Endothelial cell of umbilical vein (primary cell): ENCODE results near the gene MT1G. TPM values are rescaled to one million over a fixed set of nuclear protein-coding genes. Genes with fewer than 3 reads are reported as not detected.

Experiments
- BruUV-seq: library from RNA; stranded (reverse); fragments of 400-500 nt; replicated peaks from 2 replicates; lab custom pipeline; 2021; lab: Mats Ljungman, UMichigan
- CTCF ChIA-PET: fragments of 300-600, 350-600 bp; sonication (Branson Sonifier 250); formaldehyde crosslinking; loops from one replicate; lab custom pipeline; 2021; ENCODE audit warnings: antibody characterized with exemption, inconsistent platforms; lab: Charles Lee
- POLR2A ChIA-PET: fragments of 300-600, 350-600 bp; sonication (Branson Sonifier 250); formaldehyde crosslinking; loops from one replicate; lab custom pipeline; 2021; ENCODE audit warnings: antibody characterized with exemption, inconsistent platforms; lab: Charles Lee
- DNase-seq: peaks from one replicate; pipeline ENCODE4 v3.0.0-alpha.2; 2011; ENCODE audit warnings: low read depth, low spot score
- FAIRE-seq: peaks from 2 replicates; lab custom pipeline; 2011; peaks lifted over from hg19 to GRCh38; lab: Jason Lieb, UNC
- H2AFZ ChIP-seq: 2 replicates; pipeline ENCODE4 v1.6.0; 2012; ENCODE audit warnings: low read depth, low read length, control low read depth, inconsistent platforms
- H3K27ac ChIP-seq: 2 replicates; pipeline ENCODE4 v1.5.1; 2011; ENCODE audit warnings: low read depth, mild to moderate bottlenecking, control low read depth, low read length, moderate library complexity; ENCODE audit not compliant: insufficient read depth
- H3K27me3 ChIP-seq, 2 experiments: 2 replicates each; pipeline versions ENCODE4 v1.6.0 to v1.6.1; 2011; ENCODE audit warnings: low read length in 2 of 2, mixed read lengths in 1 of 2; ENCODE audit not compliant: control insufficient read depth in 2 of 2, insufficient read depth in 2 of 2
- H3K36me3 ChIP-seq, 2 experiments: 2 replicates in 1 of 2; 3 replicates in 1 of 2; pipeline ENCODE4 v1.5.1; 2011; ENCODE audit warnings: low read length in 2 of 2, mild to moderate bottlenecking in 1 of 2, moderate library complexity in 1 of 2; ENCODE audit not compliant: control insufficient read depth in 2 of 2, insufficient read depth in 2 of 2; ENCODE audit errors: extremely low read depth in 1 of 2
- H3K4me1 ChIP-seq: 3 replicates; pipeline ENCODE4 v1.5.1; 2011; ENCODE audit warnings: mild to moderate bottlenecking, low read length; ENCODE audit not compliant: control insufficient read depth, insufficient read depth; ENCODE audit errors: extremely low read depth
- H3K4me2 ChIP-seq: 2 replicates; pipeline ENCODE4 v1.6.1; 2011; ENCODE audit warnings: low read length, control low read depth, mixed read lengths; ENCODE audit not compliant: insufficient read depth
- H3K4me3 ChIP-seq, 3 experiments: fragments of 200-600 bp in 1 of 3; sonication (generic), shearing (Covaris generic) in 1 of 3; replicated peaks in 1 of 3; 2 replicates each; pipeline ENCODE4 v1.5.1; 2011 to 2016; ENCODE audit warnings: control low read depth in 3 of 3, low read length in 3 of 3, mild to moderate bottlenecking in 2 of 3, inconsistent platforms in 1 of 3, low read depth in 1 of 3, moderate library complexity in 1 of 3; ENCODE audit not compliant: insufficient read depth in 1 of 3
- H3K79me2 ChIP-seq: 2 replicates; pipeline ENCODE4 v1.6.0; 2012; ENCODE audit warnings: low read length, inconsistent platforms; ENCODE audit not compliant: control insufficient read depth, insufficient read depth
- H3K9ac ChIP-seq: replicated peaks from 2 replicates; pipeline ENCODE3; 2011; ENCODE audit warnings: low read length, control low read depth; ENCODE audit not compliant: insufficient read depth; ENCODE audit errors: extremely low read depth
- H3K9me1 ChIP-seq: replicated peaks from 3 replicates; pipeline ENCODE4 v1.6.0; 2011; ENCODE audit warnings: mild to moderate bottlenecking, low read length; ENCODE audit not compliant: control insufficient read depth, insufficient read depth; ENCODE audit errors: extremely low read depth
- H3K9me3 ChIP-seq: replicated peaks from 2 replicates; pipeline ENCODE4 v1.5.1; 2012; ENCODE audit warnings: low read length, inconsistent platforms; ENCODE audit not compliant: control insufficient read depth, insufficient read depth
- H4K20me1 ChIP-seq: replicated peaks from 2 replicates; pipeline ENCODE3; 2011; ENCODE audit warnings: mild to moderate bottlenecking, low read length; ENCODE audit not compliant: control insufficient read depth, insufficient read depth; ENCODE audit errors: extremely low read depth
- EZH2 ChIP-seq: IDR thresholded peaks from 2 replicates; pipeline ENCODE4 v1.6.1; 2012; ENCODE audit warnings: borderline replicate concordance, low read depth, mild to moderate bottlenecking, moderate library complexity, low read length, inconsistent platforms; ENCODE audit not compliant: severe bottlenecking
- FOS ChIP-seq: IDR thresholded peaks from 2 replicates; pipeline ENCODE4 v1.6.1; 2011; ENCODE audit warnings: mild to moderate bottlenecking, low read length, moderate library complexity, borderline replicate concordance; ENCODE audit not compliant: insufficient read depth
- GATA2 ChIP-seq: IDR thresholded peaks from 2 replicates; pipeline ENCODE4 v1.7.0; 2011; ENCODE audit warnings: low read depth, mild to moderate bottlenecking, moderate library complexity, mixed read lengths, low read length; ENCODE audit not compliant: insufficient read length, insufficient read depth
- JUN ChIP-seq: IDR thresholded peaks from 2 replicates; pipeline ENCODE4 v1.6.1; 2011; ENCODE audit warnings: borderline replicate concordance, low read depth; ENCODE audit not compliant: insufficient read length, insufficient read depth
- MYC ChIP-seq: IDR thresholded peaks from one replicate; pipeline ENCODE4 v1.6.1; 2011; ENCODE audit warnings: mild to moderate bottlenecking, low read depth, low read length
- POLR2A ChIP-seq: IDR thresholded peaks from 2 replicates; pipeline ENCODE4 v1.6.1; 2012; ENCODE audit warnings: low read depth, mild to moderate bottlenecking, control low read depth, low read length
- POLR2AphosphoS5 ChIP-seq: IDR thresholded peaks from 2 replicates; pipeline ENCODE4 v1.6.1; 2012; ENCODE audit warnings: low read depth, mild to moderate bottlenecking, control low read depth, low read length, moderate library complexity; ENCODE audit not compliant: insufficient read depth
- dilution Hi-C: fragments of 300-500 bp; cut with MboI; formaldehyde crosslinking; loops from one replicate; pipeline ENCODE4 v1.15.0; 2019; ENCODE audit warnings: low sequenced_read_pairs; ENCODE audit not compliant: extremely low pct_ligation_motif_present
- intact Hi-C: fragments of 100-400 bp; cut with micrococcal nuclease; formaldehyde crosslinking; loops from one replicate; pipeline ENCODE4 v1.10.0; 2022
- polyA plus RNA-seq, 4 experiments: library from polyadenylated mRNA; depleted of rRNA in 3 of 4; stranded (reverse) in 3 of 4; unstranded in 1 of 4; fragments of >200 nt; gene quantifications; 2 replicates each; pipeline versions ENCODE4 v1.2.1 to v1.2.3, GENCODE V29; 2011 to 2012; ENCODE audit warnings: missing spikeins in 1 of 4
- total RNA-seq: library from RNA; stranded (reverse); gene quantifications from 2 replicates; pipeline ENCODE4 v1.2.3, GENCODE V29; 2021
- TF ChIP-seq, protein P1 (sequence below), 2 donors: IDR thresholded peaks; 1 replicate in 1 of 2; 2 replicates in 1 of 2; pipeline ENCODE4 v1.5.1; 2011; ENCODE audit warnings: low read length in 2 of 2, mild to moderate bottlenecking in 2 of 2, moderate library complexity in 2 of 2, control low read depth in 1 of 2, inconsistent platforms in 1 of 2, low read depth in 1 of 2; ENCODE audit not compliant: insufficient read depth in 1 of 2; ENCODE audit errors: extremely low read depth in 1 of 2
- TF ChIP-seq, protein P2 (sequence below): IDR thresholded peaks from 2 replicates; pipeline ENCODE4 v1.6.1; 2011; ENCODE audit not compliant: insufficient read depth, insufficient read length

MT1G gene
- total and polyA plus RNA-seq, 2 donors (not counting 3 experiments of a cell fraction or from before 2014, with no cell fraction given) = not detected

DNA sequence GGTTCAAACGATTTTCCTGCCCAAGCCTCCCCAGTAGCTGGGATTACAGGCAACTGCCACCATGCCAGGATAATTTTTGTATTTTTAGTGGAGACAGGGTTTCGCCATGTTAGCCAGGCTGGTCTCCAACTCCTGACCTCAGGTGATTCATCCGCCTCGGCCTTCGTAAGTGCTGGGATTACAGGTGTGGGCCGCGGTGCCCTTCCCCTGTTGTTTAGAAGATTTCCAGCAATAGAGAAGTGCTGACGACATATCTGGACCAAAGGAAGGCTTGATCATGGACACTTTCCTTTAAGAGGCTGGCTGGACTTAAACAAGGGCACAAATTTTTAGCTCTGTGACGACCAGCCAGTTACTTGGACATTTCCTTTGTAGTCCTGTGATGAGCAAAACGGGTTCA, 36.7 kb downstream of the MT1G start:
- POLR2A ChIA-PET = no interaction called here
- TF ChIP-seq FOS = no peak
- no peak for TF ChIP-seq POLR2A
- no peak for TF ChIP-seq MYC
- TF ChIP-seq GATA2 = no peak
- TF ChIP-seq, protein P1, sequence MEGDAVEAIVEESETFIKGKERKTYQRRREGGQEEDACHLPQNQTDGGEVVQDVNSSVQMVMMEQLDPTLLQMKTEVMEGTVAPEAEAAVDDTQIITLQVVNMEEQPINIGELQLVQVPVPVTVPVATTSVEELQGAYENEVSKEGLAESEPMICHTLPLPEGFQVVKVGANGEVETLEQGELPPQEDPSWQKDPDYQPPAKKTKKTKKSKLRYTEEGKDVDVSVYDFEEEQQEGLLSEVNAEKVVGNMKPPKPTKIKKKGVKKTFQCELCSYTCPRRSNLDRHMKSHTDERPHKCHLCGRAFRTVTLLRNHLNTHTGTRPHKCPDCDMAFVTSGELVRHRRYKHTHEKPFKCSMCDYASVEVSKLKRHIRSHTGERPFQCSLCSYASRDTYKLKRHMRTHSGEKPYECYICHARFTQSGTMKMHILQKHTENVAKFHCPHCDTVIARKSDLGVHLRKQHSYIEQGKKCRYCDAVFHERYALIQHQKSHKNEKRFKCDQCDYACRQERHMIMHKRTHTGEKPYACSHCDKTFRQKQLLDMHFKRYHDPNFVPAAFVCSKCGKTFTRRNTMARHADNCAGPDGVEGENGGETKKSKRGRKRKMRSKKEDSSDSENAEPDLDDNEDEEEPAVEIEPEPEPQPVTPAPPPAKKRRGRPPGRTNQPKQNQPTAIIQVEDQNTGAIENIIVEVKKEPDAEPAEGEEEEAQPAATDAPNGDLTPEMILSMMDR (IDR thresholded peaks at IDR 0.05; ENCODE audit: extremely low read depth in 1 of 2, insufficient read depth in 1 of 2, low read depth in 1 of 2, low read length in 2 of 2) = no peak
- dilution Hi-C loops (no loop called here), intact Hi-C loops (no loop called here)
- no peaks in the 10 kb centered on the region for H3K36me3 ChIP-seq
- no peak overlapping the region for H3K27ac ChIP-seq
- no peak overlapping the region for H2AFZ ChIP-seq
- DNase-seq (no peak), FAIRE-seq (no peak)
- BruUV-seq = no TSS peak
- peaks cover 19 to 23% of the 10 kb centered on the region in 2 experiments for H3K27me3 ChIP-seq
- no peak overlapping the region for H3K9ac ChIP-seq
- H3K4me2 ChIP-seq = no peak overlapping the region
- H3K4me3 ChIP-seq = no peak overlapping the region
- peaks cover 3% of the 10 kb centered on the region for H3K79me2 ChIP-seq
- CTCF ChIA-PET = interaction anchor here (1.2 to 2.5 kb wide), 3 partner anchors 24 to 31 kb away, joined by 3 to 14 read pairs (median 6); no protein-coding TSS in a partner anchor
- H3K9me3 ChIP-seq = no peaks in the 10 kb centered on the region
- H3K4me1 ChIP-seq = peaks cover 23% of the 10 kb centered on the region
- no peaks in the 10 kb centered on the region for H4K20me1 ChIP-seq
- no peaks in the 10 kb centered on the region for H3K9me1 ChIP-seq

DNA sequence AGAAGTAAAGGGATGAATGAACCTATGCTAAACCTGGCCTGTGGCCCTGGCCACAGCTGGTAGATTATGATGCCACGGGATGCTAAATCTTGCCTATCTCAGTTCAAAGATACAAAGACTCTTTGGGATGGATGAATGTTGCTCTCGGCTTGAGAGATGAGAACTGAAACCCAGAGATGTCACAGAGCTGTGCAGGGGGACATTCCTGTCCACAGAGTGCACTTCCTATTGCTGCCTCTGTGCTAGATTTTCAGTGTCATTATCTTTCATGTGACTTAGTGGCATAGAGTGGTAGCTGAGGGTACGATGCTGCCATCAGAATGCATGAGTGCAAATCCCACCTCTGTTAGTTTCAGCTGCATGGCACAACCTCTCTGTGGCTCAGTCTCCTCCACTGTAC, 37.7 kb downstream of the MT1G start:
- Histone ChIP-seq H4K20me1 (no peaks in the 10 kb centered on the region), H3K27ac (no peak overlapping the region), H3K9me1 (no peaks in the 10 kb centered on the region), H3K4me1 (peaks cover 20% of the 10 kb centered on the region), H3K4me3 (no peak overlapping the region), H3K4me2 (no peak overlapping the region), H3K9me3 (no peaks in the 10 kb centered on the region), H3K9ac (no peak overlapping the region), H3K36me3 (no peaks in the 10 kb centered on the region), H3K27me3 (peaks cover 10 to 12% of the 10 kb centered on the region in 2 experiments), H3K79me2 (peaks cover 9% of the 10 kb centered on the region), H2AFZ (no peak overlapping the region)
- FAIRE-seq = no peak
- TF ChIP-seq, protein P2, sequence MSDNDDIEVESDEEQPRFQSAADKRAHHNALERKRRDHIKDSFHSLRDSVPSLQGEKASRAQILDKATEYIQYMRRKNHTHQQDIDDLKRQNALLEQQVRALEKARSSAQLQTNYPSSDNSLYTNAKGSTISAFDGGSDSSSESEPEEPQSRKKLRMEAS = no peak
- TF ChIP-seq JUN (no peak), GATA2 (no peak), POLR2A (no peak), POLR2AphosphoS5 (no peak), MYC (no peak), FOS (no peak), EZH2 (no peak)
- TF ChIP-seq, protein P1 (IDR thresholded peaks at IDR 0.05; ENCODE audit: extremely low read depth in 1 of 2, insufficient read depth in 1 of 2, low read depth in 1 of 2, low read length in 2 of 2) = no peak
- no TSS peak for BruUV-seq
- ChIA-PET POLR2A (no interaction called here), CTCF (interaction anchor here (1.0 to 2.5 kb wide), 5 partner anchors 13 to 72 kb away, joined by 3 to 14 read pairs (median 5); no protein-coding TSS in a partner anchor)
- intact Hi-C loops (no loop called here), dilution Hi-C loops (no loop called here)
- DNase-seq = no peak
